NCI-H1048 (cell line): Measurements from ENCODE around the gene HSPA1A.
"Not testable (repeated sequence)": the region's sequence is repeated elsewhere in the genome, so short reads cannot be mapped to it uniquely, and the experiment has no call there.

Experiments
- DNase-seq: peaks from one replicate; lab custom pipeline; 2025; lab: John Stamatoyannopoulos, UW

Gene HSPA1A

DNA sequence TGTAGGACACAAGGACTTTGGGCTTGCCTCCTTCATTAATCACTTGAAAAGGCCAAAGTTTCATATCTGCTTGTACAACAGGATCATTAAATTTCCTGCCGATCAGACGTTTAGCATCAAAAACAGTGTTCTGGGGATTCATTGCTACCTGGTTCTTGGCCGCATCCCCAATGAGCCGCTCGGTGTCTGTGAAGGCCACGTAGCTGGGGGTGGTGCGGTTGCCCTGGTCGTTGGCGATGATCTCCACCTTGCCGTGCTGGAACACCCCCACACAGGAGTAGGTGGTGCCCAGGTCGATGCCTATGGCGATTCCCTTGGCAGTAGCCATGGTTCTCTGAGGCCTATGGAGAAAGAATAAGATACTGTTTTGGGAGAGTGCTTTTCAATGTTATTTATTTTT, 3.7 kb upstream of the HSPA1A start:
- no peak for DNase-seq

- no peak for DNase-seq
Observed at GRCh38 chr6:31813465-31813849, 1.9 kb upstream of the HSPA1A start.

DNA sequence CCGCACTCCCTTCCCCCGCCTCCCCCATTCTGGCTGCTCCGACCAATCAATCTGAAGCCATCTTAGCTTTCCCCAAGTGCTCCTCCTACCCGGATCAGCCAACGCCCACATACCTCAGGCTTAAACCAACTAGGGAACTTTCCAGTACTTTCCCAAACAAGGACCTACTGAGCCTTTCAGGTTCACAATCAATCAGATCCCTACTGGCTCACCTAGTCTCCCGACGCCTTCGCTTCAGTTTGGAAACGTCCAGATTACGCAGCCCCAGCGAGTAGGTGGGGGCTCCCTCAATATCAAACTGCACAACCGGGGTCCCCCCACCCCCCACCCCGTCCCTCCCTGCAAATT, 692 bp upstream of the HSPA1A start:
- DNase-seq = no peak

DNA sequence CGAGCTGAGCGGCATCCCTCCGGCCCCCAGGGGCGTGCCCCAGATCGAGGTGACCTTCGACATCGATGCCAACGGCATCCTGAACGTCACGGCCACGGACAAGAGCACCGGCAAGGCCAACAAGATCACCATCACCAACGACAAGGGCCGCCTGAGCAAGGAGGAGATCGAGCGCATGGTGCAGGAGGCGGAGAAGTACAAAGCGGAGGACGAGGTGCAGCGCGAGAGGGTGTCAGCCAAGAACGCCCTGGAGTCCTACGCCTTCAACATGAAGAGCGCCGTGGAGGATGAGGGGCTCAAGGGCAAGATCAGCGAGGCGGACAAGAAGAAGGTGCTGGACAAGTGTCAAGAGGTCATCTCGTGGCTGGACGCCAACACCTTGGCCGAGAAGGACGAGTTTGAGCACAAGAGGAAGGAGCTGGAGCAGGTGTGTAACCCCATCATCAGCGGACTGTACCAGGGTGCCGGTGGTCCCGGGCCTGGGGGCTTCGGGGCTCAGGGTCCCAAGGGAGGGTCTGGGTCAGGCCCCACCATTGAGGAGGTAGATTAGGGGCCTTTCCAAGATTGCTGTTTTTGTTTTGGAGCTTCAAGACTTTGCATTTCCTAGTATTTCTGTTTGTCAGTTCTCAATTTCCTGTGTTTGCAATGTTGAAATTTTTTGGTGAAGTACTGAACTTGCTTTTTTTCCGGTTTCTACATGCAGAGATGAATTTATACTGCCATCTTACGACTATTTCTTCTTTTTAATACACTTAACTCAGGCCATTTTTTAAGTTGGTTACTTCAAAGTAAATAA, 2.0 kb downstream of the HSPA1A start:
- not testable (repeated sequence) for DNase-seq

DNA sequence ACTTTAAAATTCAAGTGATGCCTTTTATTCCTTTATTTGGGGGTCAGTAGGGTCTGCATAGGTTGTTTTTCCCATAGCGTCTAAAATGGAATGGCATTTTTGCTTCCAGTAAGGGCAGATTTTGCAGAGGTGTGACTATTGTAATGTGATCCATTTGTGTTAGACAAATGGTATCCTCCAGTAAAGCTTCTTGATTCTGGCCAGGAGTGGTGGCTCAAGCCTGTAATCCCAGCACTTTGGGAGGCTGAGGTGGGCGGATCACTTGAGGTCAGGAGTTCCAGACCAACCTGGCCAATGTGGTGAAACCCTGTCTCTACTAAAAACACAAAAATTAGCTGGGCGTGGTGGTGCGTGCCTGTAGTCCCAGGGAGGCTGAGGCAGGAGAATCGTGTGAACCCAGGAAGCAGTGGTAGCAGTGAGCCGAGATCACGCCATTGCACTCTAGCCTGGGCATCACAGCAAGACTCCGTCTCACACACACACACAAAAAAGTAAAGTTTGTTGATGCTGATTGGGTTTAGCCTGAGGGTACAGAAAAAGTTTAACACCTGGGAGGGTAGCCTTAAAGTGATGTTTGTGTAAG, 2.7 kb downstream of the HSPA1A start:
- DNase-seq = not testable (repeated sequence)

DNA sequence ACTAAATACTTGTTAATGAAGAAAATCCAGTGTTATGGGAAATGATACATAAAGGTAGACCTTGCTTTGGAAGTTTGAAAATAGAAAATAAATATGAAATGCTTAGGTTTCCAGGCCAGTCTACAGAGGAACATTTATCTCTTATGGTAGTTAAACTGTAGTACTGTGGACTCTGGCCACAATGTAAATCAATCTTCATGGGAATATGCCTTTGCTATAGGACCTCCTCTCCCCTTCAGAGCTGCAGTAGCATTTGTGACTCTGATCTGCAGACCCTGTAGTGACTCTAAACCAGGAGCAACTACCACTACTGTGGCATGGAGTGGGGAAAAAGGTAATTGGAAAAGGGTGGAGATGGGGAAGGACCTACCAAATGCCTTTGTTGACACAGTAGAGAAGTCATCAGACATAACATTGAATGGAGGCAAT, 4.5 kb downstream of the HSPA1A start:
- DNase-seq = no peak

DNA sequence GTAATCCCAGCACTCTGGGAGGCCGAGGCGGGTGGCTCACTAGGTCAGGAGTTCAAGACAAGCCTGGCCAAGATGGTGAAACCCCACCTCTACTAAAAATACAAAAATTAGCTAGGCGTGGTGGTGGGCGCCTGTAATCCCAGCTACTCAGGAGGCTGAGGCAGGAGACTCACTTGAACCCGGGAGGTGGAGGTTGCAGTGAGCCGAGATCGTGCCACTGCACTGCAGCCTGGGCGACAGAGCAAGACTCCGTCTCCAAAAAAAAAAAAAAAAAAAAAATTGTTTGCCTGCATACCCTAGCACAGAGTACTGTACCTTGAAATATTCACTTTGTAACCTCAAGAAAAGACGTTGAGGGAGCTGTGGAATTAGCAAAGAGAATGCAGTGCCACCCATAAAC, 5.1 kb downstream of the HSPA1A start:
- not testable (repeated sequence) for DNase-seq

- DNase-seq = no peak
Observed at GRCh38 chr6:31821301-31822035, 6.1 kb downstream of the HSPA1A start.

DNA sequence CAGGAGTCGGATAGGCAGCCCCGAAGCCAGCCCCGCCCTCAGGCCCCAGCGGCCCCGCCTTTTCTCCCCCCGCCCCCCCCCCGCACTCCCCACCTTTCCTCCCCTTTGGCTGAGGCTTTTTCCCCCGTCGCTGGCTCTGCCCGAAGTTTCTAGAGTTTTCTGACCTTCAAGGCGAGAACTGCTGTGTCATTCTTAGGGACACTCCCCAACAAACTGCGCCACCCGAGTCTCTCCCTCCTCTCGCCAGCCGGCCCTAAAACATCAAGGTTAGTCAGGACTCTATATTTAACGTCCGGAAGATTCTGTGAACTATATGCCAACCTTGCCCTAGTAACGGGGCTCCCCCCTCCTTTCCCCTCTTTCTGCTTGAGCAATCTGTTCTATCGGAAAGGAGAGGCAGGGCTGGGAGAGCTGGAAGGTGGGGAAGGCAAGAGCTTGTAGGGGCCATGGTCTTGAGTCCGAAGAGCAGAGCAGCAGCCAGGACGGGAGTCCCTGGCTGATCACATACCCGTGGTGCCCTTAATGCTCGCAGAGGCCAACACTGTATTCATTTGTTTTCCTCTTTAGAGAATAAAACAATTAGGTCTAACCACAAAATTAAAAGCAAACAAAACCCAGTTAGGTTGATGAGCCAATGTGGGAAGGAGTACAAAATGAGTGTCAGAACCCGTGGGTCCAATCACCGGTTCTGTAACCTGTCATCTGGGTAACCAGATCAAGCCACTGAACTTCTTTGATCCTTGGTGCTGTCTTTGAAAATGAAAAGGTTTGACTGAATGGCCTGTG, 6.9 kb downstream of the HSPA1A start:
- no peak for DNase-seq

DNA sequence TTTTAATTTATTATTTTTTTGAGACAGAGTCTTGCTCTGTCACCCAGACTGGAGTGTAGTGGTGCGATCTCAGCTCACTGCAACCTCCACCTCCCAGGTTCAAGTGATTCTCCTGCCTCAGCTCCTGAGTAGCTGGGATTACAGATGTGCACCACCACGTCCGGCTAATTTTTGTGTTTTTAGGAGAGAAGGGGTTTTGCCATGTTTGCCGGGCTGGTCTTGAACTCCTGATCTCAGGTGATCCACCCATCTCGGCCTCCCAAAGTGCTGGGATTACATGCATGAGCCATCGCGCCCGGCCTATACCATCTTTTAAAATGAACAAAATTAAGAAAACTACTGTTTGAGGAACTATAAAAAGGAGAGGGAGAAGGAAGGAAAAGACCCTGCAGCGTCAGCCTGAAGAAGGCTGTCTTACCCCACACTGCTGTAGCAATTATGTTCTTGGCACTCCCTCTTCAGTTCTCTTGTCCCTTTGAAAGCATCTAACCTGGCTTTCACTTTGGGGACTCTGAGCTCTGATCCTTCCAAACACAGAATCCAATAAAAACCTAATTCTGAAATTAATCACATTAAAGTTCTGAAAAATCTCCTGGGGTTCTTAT, 8.4 kb downstream of the HSPA1A start:
- DNase-seq = not testable (repeated sequence)

GRCh38 chr6:31825553-31825952, 10.2 kb downstream of the HSPA1A start:
- no peak for DNase-seq

- peak; percentile 57 for DNase-seq
Observed at GRCh38 chr6:31826793-31827285, 11.5 kb downstream of the HSPA1A start.

DNA sequence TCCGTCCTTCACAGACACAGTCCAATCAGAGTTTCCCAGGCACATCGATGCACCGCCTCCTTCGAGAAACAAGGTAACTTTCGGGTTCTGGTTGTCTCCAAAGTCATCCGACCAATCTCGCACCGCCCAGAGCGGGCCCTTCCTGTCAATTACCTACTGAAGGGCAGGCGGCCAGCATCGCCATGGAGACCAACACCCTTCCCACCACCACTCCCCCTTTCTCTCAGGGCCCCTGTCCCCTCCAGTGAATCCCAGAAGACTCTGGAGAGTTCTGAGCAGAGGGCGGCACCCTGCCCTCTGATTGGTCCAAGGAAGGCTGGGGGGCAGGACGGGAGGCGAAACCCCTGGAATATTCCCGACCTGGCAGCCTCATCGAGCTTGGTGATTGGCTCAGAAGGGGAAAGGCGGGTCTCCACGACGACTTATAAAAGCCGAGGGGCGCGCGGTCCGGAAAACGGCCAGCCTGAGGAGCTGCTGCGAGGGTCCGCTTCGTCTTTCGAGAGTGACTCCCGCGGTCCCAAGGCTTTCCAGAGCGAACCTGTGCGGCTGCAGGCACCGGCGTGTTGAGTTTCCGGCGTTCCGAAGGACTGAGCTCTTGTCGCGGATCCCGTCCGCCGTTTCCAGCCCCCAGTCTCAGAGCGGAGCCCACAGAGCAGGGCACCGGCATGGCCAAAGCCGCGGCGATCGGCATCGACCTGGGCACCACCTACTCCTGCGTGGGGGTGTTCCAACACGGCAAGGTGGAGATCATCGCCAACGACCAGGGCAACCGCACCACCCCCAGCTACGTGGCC, 12.1 kb downstream of the HSPA1A start, which contains the start of gene HSPA1B:
HSPA1B (plus strand) TSS at position 453 of the 794 bp plus-strand sequence; CDS start at position 666, 213 bp downstream.
- peak; percentile 100 for DNase-seq

DNA sequence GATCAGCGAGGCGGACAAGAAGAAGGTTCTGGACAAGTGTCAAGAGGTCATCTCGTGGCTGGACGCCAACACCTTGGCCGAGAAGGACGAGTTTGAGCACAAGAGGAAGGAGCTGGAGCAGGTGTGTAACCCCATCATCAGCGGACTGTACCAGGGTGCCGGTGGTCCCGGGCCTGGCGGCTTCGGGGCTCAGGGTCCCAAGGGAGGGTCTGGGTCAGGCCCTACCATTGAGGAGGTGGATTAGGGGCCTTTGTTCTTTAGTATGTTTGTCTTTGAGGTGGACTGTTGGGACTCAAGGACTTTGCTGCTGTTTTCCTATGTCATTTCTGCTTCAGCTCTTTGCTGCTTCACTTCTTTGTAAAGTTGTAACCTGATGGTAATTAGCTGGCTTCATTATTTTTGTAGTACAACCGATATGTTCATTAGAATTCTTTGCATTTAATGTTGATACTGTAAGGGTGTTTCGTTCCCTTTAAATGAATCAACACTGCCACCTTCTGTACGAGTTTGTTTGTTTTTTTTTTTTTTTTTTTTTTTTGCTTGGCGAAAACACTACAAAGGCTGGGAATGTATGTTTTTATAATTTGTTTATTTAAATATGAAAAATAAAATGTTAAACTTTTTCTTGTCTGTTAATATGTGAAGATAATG, 14.4 kb downstream of the HSPA1A start:
- DNase-seq = no peak

- no peak for DNase-seq
Observed at GRCh38 chr6:31830886-31831335, 15.6 kb downstream of the HSPA1A start.

DNA sequence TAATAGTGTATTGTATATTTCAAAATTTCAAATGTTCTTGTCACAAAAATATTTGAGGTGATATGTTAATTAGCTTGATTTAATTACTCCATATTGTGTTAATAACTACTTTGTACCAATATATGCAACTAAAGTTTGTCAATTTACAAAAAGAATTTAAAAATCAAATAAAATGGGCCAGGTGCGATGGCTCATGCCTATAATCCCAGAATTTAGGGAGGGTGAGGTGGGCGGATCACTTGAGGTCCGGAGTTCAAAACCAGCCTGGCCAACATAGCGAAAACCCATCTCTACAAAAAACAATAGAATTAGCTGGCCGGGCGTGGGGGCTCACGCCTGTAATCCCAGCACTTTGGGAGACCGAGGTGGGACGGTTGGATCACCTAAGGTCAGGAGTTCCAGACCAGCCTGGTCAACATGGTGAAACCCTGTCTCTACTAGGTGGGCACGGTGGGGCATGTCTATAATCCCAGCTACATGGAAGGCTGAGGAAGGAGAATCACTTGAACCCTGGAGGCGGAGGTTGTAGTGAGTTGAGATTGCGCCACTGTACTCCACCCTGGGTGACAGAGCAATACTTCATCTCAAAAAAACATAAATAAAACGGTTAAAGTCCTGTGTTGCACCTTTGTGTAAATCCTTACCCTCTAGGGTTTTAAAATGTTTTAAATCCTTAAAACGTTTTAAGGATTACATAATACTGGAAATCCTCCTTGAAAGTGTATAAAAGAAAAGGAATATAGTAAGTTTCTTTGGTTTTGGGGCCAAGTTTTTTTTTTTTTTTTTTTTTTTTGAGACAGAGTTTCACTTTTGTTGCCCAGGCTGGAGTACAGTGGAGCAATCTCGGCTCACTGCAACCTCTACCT, 16.2 kb downstream of the HSPA1A start:
- no peak for DNase-seq

GRCh38 chr6:31834367-31835250, 19.3 kb downstream of the HSPA1A start:
- peak; percentile 68 for DNase-seq

DNA sequence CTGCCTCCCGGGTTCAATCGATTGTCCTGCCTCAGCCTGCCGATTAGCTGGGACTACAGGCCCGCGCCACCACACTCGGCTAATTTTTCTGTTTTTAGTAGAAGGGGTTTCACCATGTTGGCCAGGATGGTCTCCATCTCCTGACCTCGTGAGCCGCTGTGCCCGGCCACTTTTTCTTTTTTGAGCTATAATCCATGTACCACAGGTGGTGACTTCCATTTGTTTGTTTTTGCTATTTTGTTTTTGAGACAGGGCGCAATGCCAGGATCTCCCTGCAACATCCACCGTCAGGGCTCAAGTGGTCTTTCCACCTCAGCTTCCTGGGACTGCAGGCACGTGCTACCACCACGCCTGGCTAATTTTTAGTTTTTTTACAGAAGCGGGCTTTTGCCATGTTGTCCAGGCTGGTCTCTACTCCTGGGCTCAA, 20.7 kb downstream of the HSPA1A start:
- DNase-seq = no peak
